Measurements from ENCODE around the gene ADAM33. TPM values are rescaled to one million over a fixed set of nuclear protein-coding genes. Genes with fewer than 3 reads are reported as not detected.

The ADAM33 gene
- total and polyA plus RNA-seq, 2 of the 8 experiments (the other 6 are each of a cell fraction or from before 2014, with no cell fraction given), result 4.2 to 6.0 TPM

- no peak overlapping the region for H3K4me2 ChIP-seq (ENCODE audit: insufficient read depth in 1 of 2, low read depth in 2 of 2, low read length in 2 of 2)
- no peak for FAIRE-seq
- TF ChIP-seq ATF3 (IDR thresholded peaks at IDR 0.05; ENCODE audit: insufficient read depth, low read depth, low read length) (no peak), CEBPB (IDR thresholded peaks at IDR 0.05; ENCODE audit: low read depth, low read length) (no peak), SAP30 (IDR thresholded peaks at IDR 0.05; ENCODE audit: insufficient read depth, insufficient replicate concordance, low read length) (no peak), POLR2A (IDR thresholded peaks at IDR 0.05; ENCODE audit: control extremely low read depth in 1 of 2, low read depth in 2 of 2, low read length in 2 of 2) (no peak)
- H4K5ac ChIP-seq (ENCODE audit: insufficient read length, low read depth, low read length), result no peak overlapping the region
- no peak overlapping the region for H2BK120ac ChIP-seq (replicated peaks; ENCODE audit: low read depth, low read length)
- no peak overlapping the region for H2BK15ac ChIP-seq (ENCODE audit: low read length)
- H3K56ac ChIP-seq (replicated peaks; ENCODE audit: insufficient read length, low read depth, low read length), result no peak overlapping the region
- CTCF ChIA-PET (ENCODE audit: partially characterized antibody), result interaction anchor here (0.9 to 45.1 kb wide), 7 partner anchors 2 to 156 kb away, joined by 3 to 1432 read pairs (median 4); partner anchors contain the start of genes ADAM33 and SIGLEC1
- H2BK12ac ChIP-seq (ENCODE audit: low read depth, low read length), result no peak overlapping the region
- H2AK5ac ChIP-seq (ENCODE audit: low read depth, low read length), result no peak overlapping the region
- H4K8ac ChIP-seq (ENCODE audit: extremely low read depth, insufficient read depth, low read length), result peak overlapping the region; percentile 25; the same call in 1 of the 2 replicates
- peaks cover 4 to 6% of the 10 kb centered on the region in 2 experiments; a peak in 2 of 4 replicates for H3K9me3 ChIP-seq (ENCODE audit: insufficient read depth in 2 of 2, low read depth in 1 of 2, low read length in 1 of 2)
- H2BK5ac ChIP-seq (ENCODE audit: low read depth, low read length), result no peak overlapping the region
- no peak overlapping the region for H3K23ac ChIP-seq (ENCODE audit: insufficient read length)
- H3K79me2 ChIP-seq (ENCODE audit: control insufficient read depth in 1 of 2, insufficient read depth in 2 of 2, low read length in 2 of 2), result no peaks in the 10 kb centered on the region
- H2BK20ac ChIP-seq (ENCODE audit: low read length), result no peak overlapping the region
- no peak overlapping the region for H4K91ac ChIP-seq (replicated peaks; ENCODE audit: insufficient read length, low read length)
- H4K20me1 ChIP-seq (replicated peaks in 1 of 2; ENCODE audit: control insufficient read depth in 1 of 2, insufficient read depth in 2 of 2, low read length in 2 of 2), result no peaks in the 10 kb centered on the region
- H3K27ac ChIP-seq (ENCODE audit: low read depth, low read length), result no peak overlapping the region
- no peak overlapping the region for H3K9ac ChIP-seq (replicated peaks in 1 of 4; ENCODE audit: extremely low read depth in 1 of 4, low read depth in 3 of 4, low read length in 3 of 4)
- no peaks in the 10 kb centered on the region for H3K79me1 ChIP-seq (ENCODE audit: low read depth, low read length)
- no peak overlapping the region for H2AFZ ChIP-seq (ENCODE audit: low read length)
- H3K4me1 ChIP-seq (replicated peaks in 1 of 4; ENCODE audit: control insufficient read depth in 3 of 4, insufficient read depth in 4 of 4, low read length in 3 of 4), result no peaks in the 10 kb centered on the region
- WGBS, 2 experiments (ENCODE audit: extremely low coverage in 1 of 2, insufficient coverage in 1 of 2, insufficient read length in 1 of 2, insufficient replicate concordance in 2 of 2, low coverage in 1 of 2, low lambda C conversion rate in 2 of 2, missing lambda C conversion rate in 1 of 2), result 87% methylated on average over 6 of the region's 6 CpGs; no CpG with 5 or more reads in 1 of the 2 experiments
- no peak overlapping the region for H3K18ac ChIP-seq (ENCODE audit: extremely low read depth, low read length)
- no peak overlapping the region for H3K4ac ChIP-seq (replicated peaks; ENCODE audit: insufficient read length, low read depth, low read length)
- no peak overlapping the region for H3K4me3 ChIP-seq (ENCODE audit: extremely low read depth in 1 of 4, insufficient read depth in 2 of 4, low read depth in 3 of 4, low read length in 4 of 4)
- DNase-seq (ENCODE audit: low read depth in 1 of 2, low spot score in 2 of 2), result no peak
- POLR2A ChIA-PET (ENCODE audit: partially characterized antibody), result interaction anchor here (1.3 to 1.4 kb wide), 2 partner anchors 32 to 47 kb away, joined by 3 read pairs; no protein-coding TSS in a partner anchor
- H3K27me3 ChIP-seq (replicated peaks in 1 of 4; ENCODE audit: control insufficient read depth in 3 of 4, extremely low read depth in 1 of 4, insufficient read depth in 3 of 4, low read length in 3 of 4), result no peaks in the 10 kb centered on the region
- H3K14ac ChIP-seq (ENCODE audit: insufficient read length), result no peak overlapping the region
- no peaks in the 10 kb centered on the region for H3K23me2 ChIP-seq (ENCODE audit: low read depth, low read length)
- no peaks in the 10 kb centered on the region for H3K36me3 ChIP-seq (ENCODE audit: control insufficient read depth in 2 of 4, insufficient read depth in 4 of 4, low read length in 3 of 4)
Observed at GRCh38 chr20:3698591-3699001, 16.8 kb upstream of the ADAM33 start.

Measured in H1 (cell line).